Cardiac fibroblast (primary cell): ENCODE measurements around the gene TCIRG1.

ENCODE experiments used
- DNase-seq, 2 donors: peaks; one replicate each; pipeline versions ENCODE4 v3.0.0 to v3.0.0-alpha.2; 2010; ENCODE audit warnings: low read depth in 2 of 2
- H3K4me3 ChIP-seq, 2 donors: replicated peaks in 1 of 2; 1 replicate in 1 of 2; 2 replicates in 1 of 2; pipeline ENCODE4 v1.5.1; 2011; ENCODE audit warnings: low read depth in 2 of 2, low read length in 2 of 2, mild to moderate bottlenecking in 2 of 2, moderate library complexity in 1 of 2
- TF ChIP-seq, protein P1 (sequence below): IDR thresholded peaks from one replicate; pipeline ENCODE4 v1.5.1; 2011; ENCODE audit warnings: low read depth, mild to moderate bottlenecking, low read length, inconsistent platforms

Gene TCIRG1

DNA sequence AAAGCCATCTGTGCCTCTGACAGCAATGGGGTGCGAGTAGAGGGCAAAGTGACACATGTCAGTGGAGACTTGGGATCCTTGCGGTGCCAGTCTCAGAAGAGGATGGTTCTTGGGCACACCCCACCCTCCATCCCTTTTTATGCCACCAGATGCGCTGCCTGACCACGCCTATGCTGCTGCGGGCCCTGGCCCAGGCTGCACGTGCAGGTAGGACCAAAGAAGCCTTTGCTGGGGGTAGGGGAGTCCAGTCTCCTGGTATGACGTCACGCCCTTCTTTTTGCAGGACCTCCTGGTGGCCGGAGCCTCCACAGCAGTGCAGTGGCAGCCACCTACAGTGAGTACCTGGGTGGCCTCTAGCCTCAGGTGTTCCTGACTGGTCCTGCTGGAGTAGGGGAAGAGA, 6.8 kb upstream of the TCIRG1 start:
- DNase-seq = no peak
- no peak overlapping the region for H3K4me3 ChIP-seq

DNA sequence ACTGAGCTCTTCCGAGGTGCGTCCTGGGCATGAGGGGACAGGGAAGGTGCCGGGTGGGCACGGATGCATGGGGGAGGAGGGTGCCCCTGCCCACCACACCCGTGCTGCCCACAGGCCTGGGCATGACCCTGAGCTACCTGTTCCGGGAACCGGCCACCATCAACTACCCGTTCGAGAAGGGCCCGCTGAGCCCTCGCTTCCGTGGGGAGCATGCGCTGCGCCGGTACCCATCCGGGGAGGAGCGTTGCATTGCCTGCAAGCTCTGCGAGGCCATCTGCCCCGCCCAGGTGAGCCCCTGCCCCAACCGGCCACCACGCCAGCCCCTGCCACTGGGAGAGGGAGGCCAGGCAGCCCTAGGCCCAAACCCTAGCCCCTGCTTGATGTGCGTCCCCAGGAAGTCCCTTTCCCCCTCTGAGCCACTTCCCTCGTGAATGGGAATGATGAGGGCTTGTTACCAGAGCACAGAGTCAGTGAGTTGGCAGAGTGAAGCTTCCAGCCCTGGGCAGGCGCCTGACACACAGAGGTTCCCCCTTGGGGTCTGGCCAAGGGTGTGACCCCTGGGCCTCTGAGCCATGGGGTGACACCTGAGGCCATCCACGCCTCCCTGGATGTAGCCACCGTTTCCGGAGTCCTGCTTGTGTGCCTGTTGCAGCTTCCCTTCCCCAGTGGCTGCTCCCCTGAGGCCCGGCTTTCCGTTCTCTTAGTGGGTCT, 5.7 kb upstream of the TCIRG1 start:
- DNase-seq = no peak
- H3K4me3 ChIP-seq = no peak overlapping the region
- TF ChIP-seq, protein P1, sequence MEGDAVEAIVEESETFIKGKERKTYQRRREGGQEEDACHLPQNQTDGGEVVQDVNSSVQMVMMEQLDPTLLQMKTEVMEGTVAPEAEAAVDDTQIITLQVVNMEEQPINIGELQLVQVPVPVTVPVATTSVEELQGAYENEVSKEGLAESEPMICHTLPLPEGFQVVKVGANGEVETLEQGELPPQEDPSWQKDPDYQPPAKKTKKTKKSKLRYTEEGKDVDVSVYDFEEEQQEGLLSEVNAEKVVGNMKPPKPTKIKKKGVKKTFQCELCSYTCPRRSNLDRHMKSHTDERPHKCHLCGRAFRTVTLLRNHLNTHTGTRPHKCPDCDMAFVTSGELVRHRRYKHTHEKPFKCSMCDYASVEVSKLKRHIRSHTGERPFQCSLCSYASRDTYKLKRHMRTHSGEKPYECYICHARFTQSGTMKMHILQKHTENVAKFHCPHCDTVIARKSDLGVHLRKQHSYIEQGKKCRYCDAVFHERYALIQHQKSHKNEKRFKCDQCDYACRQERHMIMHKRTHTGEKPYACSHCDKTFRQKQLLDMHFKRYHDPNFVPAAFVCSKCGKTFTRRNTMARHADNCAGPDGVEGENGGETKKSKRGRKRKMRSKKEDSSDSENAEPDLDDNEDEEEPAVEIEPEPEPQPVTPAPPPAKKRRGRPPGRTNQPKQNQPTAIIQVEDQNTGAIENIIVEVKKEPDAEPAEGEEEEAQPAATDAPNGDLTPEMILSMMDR = no peak

More for the DNA sequence above, 6.8 kb upstream of the TCIRG1 start:
- TF ChIP-seq, protein P1 = no peak

DNA sequence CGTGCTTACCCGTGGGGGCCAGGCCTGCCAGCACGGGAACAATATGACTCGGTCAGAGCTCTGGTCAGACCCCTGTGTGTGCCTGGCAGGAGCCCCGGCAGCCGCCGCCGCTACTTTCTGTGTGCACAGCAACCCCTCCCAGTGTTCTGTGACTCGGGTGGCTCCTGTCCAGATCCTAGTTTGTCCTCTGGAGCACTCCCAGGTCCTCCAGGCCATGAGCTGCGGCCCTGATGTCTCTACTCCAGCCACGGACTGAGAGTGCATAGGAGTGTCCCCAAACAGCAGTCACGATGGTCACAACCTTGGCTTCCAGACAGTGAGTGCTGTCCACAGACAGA, 5.1 kb upstream of the TCIRG1 start:
- TF ChIP-seq, protein P1 = no peak
- DNase-seq = no peak
- H3K4me3 ChIP-seq = no peak overlapping the region

DNA sequence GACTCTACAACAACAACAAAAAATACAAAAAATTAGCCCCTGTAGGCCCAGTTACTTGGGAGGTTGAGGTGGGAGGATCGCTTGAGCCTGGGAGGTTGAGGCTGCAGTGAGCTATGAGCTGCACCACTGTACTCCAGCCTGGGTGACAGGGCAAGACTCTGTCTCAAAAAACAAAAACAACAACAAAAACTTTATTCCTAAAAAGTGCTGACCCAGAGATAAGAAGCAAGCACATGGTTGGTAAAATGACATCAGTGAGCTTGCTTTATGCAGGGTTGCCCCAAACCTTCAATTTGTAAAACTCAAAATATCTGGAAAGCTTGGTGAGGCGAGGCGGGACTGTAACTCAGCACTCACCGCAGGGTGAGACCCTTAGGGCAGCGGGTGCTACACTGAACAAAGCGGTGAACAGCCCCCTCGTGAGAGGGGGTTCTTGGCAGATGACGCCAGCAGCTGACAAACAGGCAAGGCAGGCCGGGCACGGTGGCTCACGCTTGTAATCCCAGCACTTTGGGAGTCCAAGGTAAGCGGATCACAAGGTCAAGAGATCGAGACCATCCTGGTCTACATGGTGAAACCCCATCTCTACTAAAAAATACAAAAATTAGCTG, 3.5 kb upstream of the TCIRG1 start:
- DNase-seq = no peak
- no peak overlapping the region for H3K4me3 ChIP-seq
- TF ChIP-seq, protein P1 = no peak

DNA sequence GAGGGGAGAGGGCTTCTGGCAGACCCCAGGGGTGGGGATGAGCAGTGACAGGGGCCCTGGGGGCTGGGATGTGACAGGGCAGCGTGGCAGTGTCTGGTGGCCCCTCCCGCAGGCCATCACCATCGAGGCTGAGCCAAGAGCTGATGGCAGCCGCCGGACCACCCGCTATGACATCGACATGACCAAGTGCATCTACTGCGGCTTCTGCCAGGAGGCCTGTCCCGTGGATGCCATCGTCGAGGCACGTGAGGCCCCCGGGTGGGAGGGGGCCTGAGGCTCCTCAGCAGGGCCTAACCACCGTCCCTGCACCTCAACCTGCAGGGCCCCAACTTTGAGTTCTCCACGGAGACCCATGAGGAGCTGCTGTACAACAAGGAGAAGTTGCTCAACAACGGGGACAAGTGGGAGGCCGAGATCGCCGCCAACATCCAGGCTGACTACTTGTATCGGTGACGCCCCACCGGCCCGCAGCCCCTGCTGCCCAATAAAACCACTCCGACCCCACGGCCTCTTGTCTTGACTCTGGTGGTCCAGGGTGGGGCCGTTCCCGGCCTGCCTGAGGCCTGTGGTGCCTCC, 2.6 kb upstream of the TCIRG1 start:
- DNase-seq = no peak
- H3K4me3 ChIP-seq = no peak overlapping the region
- TF ChIP-seq, protein P1 = no peak

- TF ChIP-seq, protein P1 = no peak
- DNase-seq = no peak
- H3K4me3 ChIP-seq = no peak overlapping the region
Measured at GRCh38 chr11:68036717-68037239, 2.0 kb upstream of the TCIRG1 start.
